Hepatocyte (in vitro differentiated cells): Measurements from ENCODE around the gene ZGRF1. TPM values are rescaled to one million over a fixed set of nuclear protein-coding genes. Genes with fewer than 3 reads are reported as not detected.
"Not testable (repeated sequence)": the region's sequence is repeated elsewhere in the genome, so short reads cannot be mapped to it uniquely, and the experiment has no call there.

Experiments used
- DNase-seq: peaks from one replicate; pipeline ENCODE4 v3.0.0-alpha.2; 2016; ENCODE audit warnings: low spot score
- H2AFZ ChIP-seq: fragments of 200-600 bp; sonication (generic); 2 replicates; pipeline ENCODE4 v1.6.0; 2016; ENCODE audit warnings: antibody characterized with exemption, mild to moderate bottlenecking
- H3K27ac ChIP-seq: fragments of 200-600 bp; sonication (generic); 2 replicates; pipeline ENCODE4 v1.5.1; 2016; ENCODE audit warnings: mild to moderate bottlenecking
- H3K27me3 ChIP-seq: fragments of 200-600 bp; sonication (generic); 2 replicates; pipeline ENCODE4 v1.6.1; 2016
- H3K36me3 ChIP-seq: fragments of 200-600 bp; sonication (generic); replicated peaks from 2 replicates; pipeline ENCODE4 v1.5.1; 2016; ENCODE audit warnings: low read depth; ENCODE audit not compliant: insufficient read depth
- H3K4me1 ChIP-seq: fragments of 200-600 bp; sonication (generic); 2 replicates; pipeline ENCODE4 v1.5.1; 2016; ENCODE audit warnings: mild to moderate bottlenecking, moderate library complexity; ENCODE audit not compliant: insufficient read depth
- H3K4me2 ChIP-seq: fragments of 200-600 bp; sonication (generic); 2 replicates; pipeline ENCODE4 v1.6.0; 2016
- H3K4me3 ChIP-seq: fragments of 200-600 bp; sonication (generic); 2 replicates; pipeline ENCODE4 v1.5.1; 2016; ENCODE audit warnings: mild to moderate bottlenecking
- H3K79me2 ChIP-seq: fragments of 200-600 bp; sonication (generic); 2 replicates; pipeline ENCODE4 v1.6.0; 2017; ENCODE audit warnings: mild to moderate bottlenecking
- H3K9me2 ChIP-seq: fragments of 200-600 bp; sonication (generic); replicated peaks from 2 replicates; pipeline ENCODE4 v1.6.0; 2017; ENCODE audit warnings: mild to moderate bottlenecking; ENCODE audit not compliant: insufficient read depth
- H3K9me3 ChIP-seq: fragments of 200-600 bp; sonication (generic); 2 replicates; pipeline ENCODE4 v1.5.1; 2016; ENCODE audit warnings: low read depth, mild to moderate bottlenecking
- H4K20me1 ChIP-seq: fragments of 200-600 bp; sonication (generic); 2 replicates; pipeline ENCODE4 v1.6.0; 2016; ENCODE audit warnings: mild to moderate bottlenecking; ENCODE audit not compliant: insufficient read depth, poor library complexity, severe bottlenecking
- EZH2 ChIP-seq: fragments of 200-600 bp; sonication (generic); IDR thresholded peaks from 2 replicates; pipeline ENCODE4 v1.6.1; 2016; ENCODE audit warnings: antibody characterized with exemption, mild to moderate bottlenecking, borderline replicate concordance
- EZH2phosphoT487 ChIP-seq: fragments of 200-600 bp; sonication (generic); IDR thresholded peaks from one replicate; pipeline ENCODE4 v1.6.1; 2018; ENCODE audit warnings: antibody characterized with exemption, mild to moderate bottlenecking, low read depth, moderate library complexity; ENCODE audit not compliant: unreplicated experiment, severe bottlenecking
- WGBS: methylation state at CpG from one replicate; pipeline ENCODE4 v1.1.6; 2016; ENCODE audit warnings: low lambda C conversion rate; ENCODE audit errors: missing lambda C conversion rate; 5-methylcytosine and 5-hydroxymethylcytosine counted together
- microRNA counts: library from miRNA; unstranded; fragments of <30 nt; microRNA quantifications from one replicate; lab custom pipeline; 2017
- microRNA-seq: library from miRNA; unstranded; fragments of <30 nt; microRNA quantifications from one replicate; pipeline ENCODE4, GENCODE V29; 2017
- polyA plus RNA-seq: library from polyadenylated mRNA; unstranded; fragments of >200 nt; fragmentation: Nextera tagmentation; extraction: Ambion mirVana; gene quantifications from 2 replicates; pipeline ENCODE4 v1.2.1, GENCODE V29; 2016
- small RNA-seq: library from RNA; depleted of rRNA; stranded (forward); fragments of <200 nt; gene quantifications from one replicate; pipeline ENCODE3, GENCODE V24; 2014
- total RNA-seq: library from RNA; depleted of rRNA; stranded (reverse); fragments of >200 nt; gene quantifications from 2 replicates; pipeline ENCODE4 v1.2.3, GENCODE V29; 2014
- TF ChIP-seq, protein P1 (sequence below): fragments of 200-600 bp; sonication (generic); IDR thresholded peaks from 2 replicates; pipeline ENCODE4 v1.5.1; 2016; ENCODE audit warnings: antibody characterized with exemption, mild to moderate bottlenecking; ENCODE audit not compliant: poor library complexity

Gene ZGRF1
- total and polyA plus RNA-seq, 2 experiments from 2014 or later = 1.2 to 9.9 TPM

DNA sequence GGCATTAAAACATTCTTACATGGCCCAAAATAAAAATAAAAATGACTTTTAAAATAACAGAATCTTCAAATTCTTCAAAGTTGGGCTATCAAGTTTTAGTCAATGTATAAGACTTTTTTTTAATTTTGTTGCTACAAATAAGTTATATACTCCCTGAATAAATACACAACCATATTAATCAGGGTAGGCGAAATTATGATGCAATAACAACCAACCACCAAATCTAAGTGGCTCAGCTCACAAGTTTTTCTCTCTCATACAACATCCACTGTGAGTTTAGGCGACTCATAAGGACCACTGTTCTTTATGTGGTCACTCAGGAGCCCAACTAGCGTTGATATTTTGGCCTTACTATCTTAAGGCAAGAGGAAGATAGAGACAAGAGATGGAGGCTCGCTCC lies 131.9 kb downstream of the ZGRF1 start:
- no peak for DNase-seq
- H3K4me2 ChIP-seq = no peak overlapping the region
- WGBS = 84% methylated on average over 4 of the region's 4 CpGs
- no peak overlapping the region for H3K27ac ChIP-seq
- no peaks in the 10 kb centered on the region for H3K9me3 ChIP-seq
- no peaks in the 10 kb centered on the region for H3K36me3 ChIP-seq
- H2AFZ ChIP-seq = no peak overlapping the region
- no peaks in the 10 kb centered on the region for H4K20me1 ChIP-seq
- no peak overlapping the region for H3K4me3 ChIP-seq
- no peaks in the 10 kb centered on the region for H3K9me2 ChIP-seq
- H3K4me1 ChIP-seq = peaks cover 6% of the 10 kb centered on the region
- H3K27me3 ChIP-seq = peaks cover 82% of the 10 kb centered on the region
- TF ChIP-seq, protein P1, sequence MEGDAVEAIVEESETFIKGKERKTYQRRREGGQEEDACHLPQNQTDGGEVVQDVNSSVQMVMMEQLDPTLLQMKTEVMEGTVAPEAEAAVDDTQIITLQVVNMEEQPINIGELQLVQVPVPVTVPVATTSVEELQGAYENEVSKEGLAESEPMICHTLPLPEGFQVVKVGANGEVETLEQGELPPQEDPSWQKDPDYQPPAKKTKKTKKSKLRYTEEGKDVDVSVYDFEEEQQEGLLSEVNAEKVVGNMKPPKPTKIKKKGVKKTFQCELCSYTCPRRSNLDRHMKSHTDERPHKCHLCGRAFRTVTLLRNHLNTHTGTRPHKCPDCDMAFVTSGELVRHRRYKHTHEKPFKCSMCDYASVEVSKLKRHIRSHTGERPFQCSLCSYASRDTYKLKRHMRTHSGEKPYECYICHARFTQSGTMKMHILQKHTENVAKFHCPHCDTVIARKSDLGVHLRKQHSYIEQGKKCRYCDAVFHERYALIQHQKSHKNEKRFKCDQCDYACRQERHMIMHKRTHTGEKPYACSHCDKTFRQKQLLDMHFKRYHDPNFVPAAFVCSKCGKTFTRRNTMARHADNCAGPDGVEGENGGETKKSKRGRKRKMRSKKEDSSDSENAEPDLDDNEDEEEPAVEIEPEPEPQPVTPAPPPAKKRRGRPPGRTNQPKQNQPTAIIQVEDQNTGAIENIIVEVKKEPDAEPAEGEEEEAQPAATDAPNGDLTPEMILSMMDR = no peak
- TF ChIP-seq EZH2phosphoT487 = no peak
- no peak for TF ChIP-seq EZH2
- no peaks in the 10 kb centered on the region for H3K79me2 ChIP-seq

DNA sequence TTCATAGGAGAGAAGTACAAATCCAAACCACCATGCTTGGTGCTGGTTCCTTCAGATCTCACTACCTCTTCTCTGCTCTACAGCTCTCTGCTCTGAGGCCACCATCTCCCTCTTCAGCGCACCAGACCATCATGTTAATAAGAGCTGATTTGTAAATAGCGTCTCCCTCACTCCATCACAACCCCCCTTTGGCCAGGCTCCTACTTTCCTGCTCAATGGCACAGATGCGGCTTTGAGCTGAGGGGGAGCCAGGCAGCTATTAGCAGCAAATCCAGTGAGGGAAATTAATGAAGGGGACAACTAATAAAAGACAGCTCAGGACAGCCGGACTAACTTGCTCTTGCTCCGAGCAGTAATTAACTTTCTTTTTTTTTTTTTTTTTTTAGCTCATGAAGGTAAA lies 133.8 kb downstream of the ZGRF1 start:
- no peak for DNase-seq
- Histone ChIP-seq H3K27me3 (peaks cover 62% of the 10 kb centered on the region), H3K27ac (no peak overlapping the region), H3K9me3 (no peaks in the 10 kb centered on the region), H2AFZ (no peak overlapping the region), H3K4me3 (no peak overlapping the region), H3K9me2 (no peaks in the 10 kb centered on the region), H3K36me3 (no peaks in the 10 kb centered on the region), H3K4me1 (no peaks in the 10 kb centered on the region), H3K4me2 (no peak overlapping the region), H4K20me1 (no peaks in the 10 kb centered on the region), H3K79me2 (no peaks in the 10 kb centered on the region)
- 74% methylated on average over 5 of the region's 5 CpGs for WGBS
- TF ChIP-seq, protein P1 = no peak
- TF ChIP-seq EZH2 = no peak
- TF ChIP-seq EZH2phosphoT487 = no peak

DNA sequence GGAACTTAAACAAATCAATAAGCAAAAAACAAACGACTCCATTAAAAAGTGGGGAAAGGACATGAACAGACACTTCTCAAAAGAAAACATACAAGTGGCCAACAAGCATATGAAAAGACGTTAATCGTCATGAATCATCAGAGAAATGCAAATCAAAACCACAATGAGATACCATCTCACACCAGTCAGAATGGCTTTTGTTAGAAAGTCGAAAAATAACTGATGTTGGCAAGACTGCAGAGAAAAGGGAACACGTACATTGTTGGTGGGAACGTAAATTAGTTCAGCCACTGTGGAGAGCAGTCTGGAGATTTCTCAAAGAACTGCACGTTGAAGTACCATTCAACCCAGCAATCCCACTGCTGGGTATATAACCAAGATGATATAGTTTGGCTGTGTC lies 144.4 kb downstream of the ZGRF1 start:
- H3K79me2 ChIP-seq = no peaks in the 10 kb centered on the region
- no peak overlapping the region for H3K27ac ChIP-seq
- TF ChIP-seq EZH2 (no peak), EZH2phosphoT487 (no peak)
- TF ChIP-seq, protein P1 = no peak
- H3K36me3 ChIP-seq = no peaks in the 10 kb centered on the region
- no peak overlapping the region for H3K4me2 ChIP-seq
- no peaks in the 10 kb centered on the region for H3K9me2 ChIP-seq
- DNase-seq = no peak
- no peaks in the 10 kb centered on the region for H3K4me1 ChIP-seq
- H3K4me3 ChIP-seq = no peak overlapping the region
- WGBS = 87% methylated on average over 7 of the region's 7 CpGs
- H2AFZ ChIP-seq = no peak overlapping the region
- no peaks in the 10 kb centered on the region for H3K27me3 ChIP-seq
- H4K20me1 ChIP-seq = no peaks in the 10 kb centered on the region
- H3K9me3 ChIP-seq = no peaks in the 10 kb centered on the region

DNA sequence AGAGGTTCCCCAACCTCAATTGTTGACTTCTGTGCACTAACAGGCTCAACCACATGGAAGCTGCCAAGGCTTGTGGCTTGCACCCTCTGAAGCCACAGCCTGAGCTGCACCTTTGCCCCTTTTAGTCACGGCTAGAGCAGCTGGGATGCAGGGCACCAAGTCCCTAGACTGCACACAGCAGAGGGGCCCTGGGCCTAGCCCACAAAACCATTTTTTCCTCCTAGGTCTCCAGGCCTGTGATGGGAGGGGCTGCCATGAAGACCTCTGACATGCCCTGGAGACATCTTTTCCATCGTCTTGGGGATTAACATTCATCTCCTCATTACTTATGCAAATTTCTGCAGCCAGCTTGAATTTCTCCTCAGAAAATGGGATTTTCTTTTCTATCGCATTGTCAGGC lies 145.9 kb downstream of the ZGRF1 start:
- not testable (repeated sequence) for H3K4me3 ChIP-seq, H3K27ac ChIP-seq, DNase-seq, H3K9me2 ChIP-seq, H3K4me1 ChIP-seq, H3K9me3 ChIP-seq, H3K36me3 ChIP-seq, H3K79me2 ChIP-seq, H2AFZ ChIP-seq, H3K27me3 ChIP-seq, H4K20me1 ChIP-seq, H3K4me2 ChIP-seq
- 88% methylated on average over 3 of the region's 3 CpGs for WGBS

MicroRNAs within 50 kb of the gene (microRNA counts, 767-probe panel; counts per million panel counts)
- microRNA hsa-miR-302a-3p (lab: Ali Mortazavi, UCI) (not detected), microRNA hsa-miR-302b-3p (lab: Ali Mortazavi, UCI) (not detected), microRNA hsa-miR-302c-3p (lab: Ali Mortazavi, UCI) (not detected), microRNA hsa-miR-302d-3p (lab: Ali Mortazavi, UCI) (7,134 counts per million, percentile 40 among the panel's probes with 10 or more counts), microRNA hsa-miR-367-3p (lab: Ali Mortazavi, UCI) (not detected)

Small RNAs within 50 kb of the gene (microRNA-seq; reads per million reads assigned to microRNA genes)
- gene MIR302A (1,302 reads per million, percentile 81 among the genes with 10 or more reads in this experiment), gene MIR302B (1,157 reads per million, percentile 81 among the genes with 10 or more reads in this experiment), gene MIR302C (351 reads per million, percentile 70 among the genes with 10 or more reads in this experiment), gene MIR302D (1,001 reads per million, percentile 79 among the genes with 10 or more reads in this experiment), gene MIR367 (not detected)

Small RNAs within 50 kb of the gene (small RNA-seq; reads per million reads assigned to genes)
- gene MIR302A (3.5 reads per million, percentile 91 among the genes with 10 or more reads in this experiment), gene MIR302C (0.37 reads per million, percentile 20 among the genes with 10 or more reads in this experiment), gene MIR302D (0.90 reads per million, percentile 67 among the genes with 10 or more reads in this experiment), gene MIR367 (not detected)

Other genes starting within 250 kb of the ZGRF1 start
- gene NEUROG2, start 120.7 kb downstream of the ZGRF1 start, total RNA-seq = 0.20 TPM in 1 of 2 replicates, not detected in the other
- gene NEUROG2, start 120.7 kb downstream of the ZGRF1 start, polyA plus RNA-seq = 0.39 TPM in 1 of 2 replicates, not detected in the other
- 36.0 and 50.0 TPM in 2 replicates for gene LARP7, start 234 bp upstream of the ZGRF1 start, total RNA-seq
- 41.4 and 42.8 TPM in 2 replicates for gene LARP7, start 234 bp upstream of the ZGRF1 start, polyA plus RNA-seq